ENCODE data around the gene ANAPC16. TPM values are rescaled to one million over a fixed set of nuclear protein-coding genes. Genes with fewer than 3 reads are reported as not detected.

ANAPC16 gene
- total RNA-seq, 1 experiment from 2014 or later: 71.1 TPM

- ChIA-PET CTCF (interaction anchor here (1.0 to 3.6 kb wide), 6 partner anchors 12 to 63 kb away, joined by 3 to 17 read pairs (median 4); no protein-coding TSS in a partner anchor), RAD21 (ENCODE audit: low non-redundant PET in 1 of 2, low total read pairs in 2 of 2, uncharacterized antibody in 2 of 2, unreplicated experiment in 2 of 2) (interaction anchor here in 1 of 2 experiments (1.2 kb wide), 1 partner anchor 46 kb away, joined by 3 read pairs; no protein-coding TSS in a partner anchor), POLR2A (interaction anchor here (0.9 to 13.5 kb wide), 16 partner anchors 13 to 151 kb away, joined by 3 to 371 read pairs (median 8); partner anchors contain the start of genes ANAPC16 and ASCC1)
- DNase-seq (ENCODE audit: low read depth, low spot score) (peak; percentile 84), ATAC-seq (no peak)
- Histone ChIP-seq H3K4me1 (ENCODE audit: control insufficient read depth in 1 of 2, insufficient read depth in 2 of 2, low read length in 2 of 2) (peaks cover 39 to 68% of the 10 kb centered on the region in 2 experiments), H4K20me1 (ENCODE audit: insufficient read depth) (no peaks in the 10 kb centered on the region), H3K9me2 (ENCODE audit: insufficient read depth) (no peaks in the 10 kb centered on the region), H3K27ac (ENCODE audit: low read depth, low read length) (peak overlapping the region; percentile 90), H3K9me3 (ENCODE audit: control insufficient read depth in 1 of 2, insufficient read depth in 1 of 2, low read depth in 1 of 2, low read length in 2 of 2) (no peaks in the 10 kb centered on the region), H3K36me3 (ENCODE audit: control insufficient read depth in 1 of 2, insufficient read depth in 2 of 2, low read length in 2 of 2) (peaks cover 8 to 13% of the 10 kb centered on the region in 2 experiments; a peak in 2 of 4 replicates), H3K79me2 (ENCODE audit: insufficient read depth, low read length) (peaks cover 19% of the 10 kb centered on the region), H3K27me3 (ENCODE audit: insufficient read depth, low read length) (no peaks in the 10 kb centered on the region), H2AFZ (ENCODE audit: low read depth, low read length, poor library complexity, severe bottlenecking) (no peak overlapping the region), H3K9ac (ENCODE audit: low read length) (no peak overlapping the region; the same call in 1 of the 2 replicates), H3K4me2 (ENCODE audit: low read length) (peak overlapping the region; percentile 90; the same call in 1 of the 2 replicates), H3K4me3 (replicated peaks in 1 of 2; ENCODE audit: low read depth in 1 of 2, low read length in 2 of 2) (no peak overlapping the region; a peak in 1 of 4 replicates)
- intact Hi-C loops (cut with micrococcal nuclease): loop anchor here (2.0 kb wide), 3 partner anchors 44 to 60 kb away; no protein-coding TSS in a partner anchor
- peak; percentile 93 for TF ChIP-seq POLR2A (IDR thresholded peaks at IDR 0.05; ENCODE audit: borderline replicate concordance, extremely low read depth, insufficient read depth, insufficient read length)
- peak; percentile 90 for TF ChIP-seq ZBTB33 (IDR thresholded peaks at IDR 0.05; ENCODE audit: extremely low read depth, insufficient replicate concordance, low read length)
- no peak for TF ChIP-seq SP1 (IDR thresholded peaks at IDR 0.05; ENCODE audit: low read depth)
- peak; percentile 5 for TF ChIP-seq YY1 (IDR thresholded peaks at IDR 0.05; ENCODE audit: extremely low read depth, insufficient replicate concordance, low read depth, low read length)
- TF ChIP-seq ELF1 (IDR thresholded peaks at IDR 0.05; ENCODE audit: borderline replicate concordance, low read depth): no peak
- TF ChIP-seq CEBPB (IDR thresholded peaks at IDR 0.05; ENCODE audit: low read depth): no peak
- TF ChIP-seq CBX3 (IDR thresholded peaks at IDR 0.05; ENCODE audit: low read depth): no peak
- peak; percentile 100 for TF ChIP-seq POLR2AphosphoS5 (IDR thresholded peaks at IDR 0.05; ENCODE audit: low read depth, low read length)
- TF ChIP-seq EZH2phosphoT487 (IDR thresholded peaks at IDR 0.05; ENCODE audit: borderline replicate concordance): no peak
- no peak for TF ChIP-seq CTCF (IDR thresholded peaks at IDR 0.05 in 2 of 3, conservative IDR thresholded peaks at IDR 0.05 in 1 of 3; ENCODE audit: borderline replicate concordance in 1 of 3, insufficient read depth in 1 of 3, low read depth in 2 of 3, low read length in 2 of 3)
- no TSS peak for BruUV-seq (replicated peaks)
Measured at GRCh38 chr10:72276421-72277339, 60.9 kb downstream of the ANAPC16 start.
